ENCODE data around the gene GGT6. TPM values are rescaled to one million over a fixed set of nuclear protein-coding genes. Genes with fewer than 3 reads are reported as not detected.
"Not testable (repeated sequence)": the region's sequence is repeated elsewhere in the genome, so short reads cannot be mapped to it uniquely, and the experiment has no call there.

The GGT6 gene
- total RNA-seq, 2 donors from 2014 or later, result 158 to 163 TPM

DNA sequence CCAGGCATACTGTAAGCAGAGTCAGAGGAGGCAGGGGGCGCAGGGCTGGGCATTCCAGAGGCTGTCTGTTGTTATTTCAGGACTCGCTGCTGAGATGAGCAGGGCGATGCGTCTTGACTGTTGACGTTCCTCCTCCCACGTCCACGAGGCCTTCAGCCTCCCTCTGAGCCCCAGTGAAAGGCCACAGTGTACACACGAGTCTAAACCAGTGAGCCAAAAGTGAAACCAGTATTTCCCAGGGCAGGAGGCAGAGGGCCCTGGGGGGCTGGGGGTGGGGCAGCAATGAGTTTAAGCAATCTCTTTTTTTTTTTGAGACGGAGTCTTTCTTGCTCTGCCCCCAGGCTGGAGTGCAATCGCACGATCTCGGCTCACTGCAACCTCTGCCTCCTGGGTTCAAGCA, 45.4 kb upstream of the GGT6 start:
- Histone ChIP-seq H3K9ac (ENCODE audit: low read depth in 2 of 2, low read length in 2 of 2) (no peak overlapping the region), H3K27ac (no peak overlapping the region), H3K4me1 (no peaks in the 10 kb centered on the region), H3K36me3 (no peaks in the 10 kb centered on the region), H3K27me3 (no peaks in the 10 kb centered on the region), H3K9me3 (no peaks in the 10 kb centered on the region), H3K4me3 (no peak overlapping the region)
- TF ChIP-seq, protein P1, sequence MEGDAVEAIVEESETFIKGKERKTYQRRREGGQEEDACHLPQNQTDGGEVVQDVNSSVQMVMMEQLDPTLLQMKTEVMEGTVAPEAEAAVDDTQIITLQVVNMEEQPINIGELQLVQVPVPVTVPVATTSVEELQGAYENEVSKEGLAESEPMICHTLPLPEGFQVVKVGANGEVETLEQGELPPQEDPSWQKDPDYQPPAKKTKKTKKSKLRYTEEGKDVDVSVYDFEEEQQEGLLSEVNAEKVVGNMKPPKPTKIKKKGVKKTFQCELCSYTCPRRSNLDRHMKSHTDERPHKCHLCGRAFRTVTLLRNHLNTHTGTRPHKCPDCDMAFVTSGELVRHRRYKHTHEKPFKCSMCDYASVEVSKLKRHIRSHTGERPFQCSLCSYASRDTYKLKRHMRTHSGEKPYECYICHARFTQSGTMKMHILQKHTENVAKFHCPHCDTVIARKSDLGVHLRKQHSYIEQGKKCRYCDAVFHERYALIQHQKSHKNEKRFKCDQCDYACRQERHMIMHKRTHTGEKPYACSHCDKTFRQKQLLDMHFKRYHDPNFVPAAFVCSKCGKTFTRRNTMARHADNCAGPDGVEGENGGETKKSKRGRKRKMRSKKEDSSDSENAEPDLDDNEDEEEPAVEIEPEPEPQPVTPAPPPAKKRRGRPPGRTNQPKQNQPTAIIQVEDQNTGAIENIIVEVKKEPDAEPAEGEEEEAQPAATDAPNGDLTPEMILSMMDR (IDR thresholded peaks at IDR 0.05), result no peak
- no peak for DNase-seq
- intact Hi-C loops (cut with DNase I), result no loop called here

DNA sequence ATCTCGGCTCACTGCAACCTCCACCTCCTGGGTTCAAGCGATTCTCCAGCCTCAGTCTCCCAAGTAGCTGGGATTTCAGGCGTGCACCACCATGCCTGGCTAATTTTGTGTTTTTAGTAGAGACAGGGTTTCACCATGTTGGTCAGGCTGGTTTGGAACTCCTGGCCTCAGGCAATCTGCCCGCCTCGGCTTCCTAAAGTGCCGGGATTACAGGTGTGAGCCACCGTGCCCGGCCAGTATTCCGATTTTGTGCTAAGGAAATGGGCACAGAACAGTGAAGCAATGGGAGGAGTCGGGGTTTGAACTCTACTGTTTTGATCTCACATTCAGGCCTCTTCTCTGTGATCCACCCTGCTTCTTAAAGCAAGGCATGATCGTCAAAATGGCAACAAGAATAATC, 44.4 kb upstream of the GGT6 start:
- H3K9me3 ChIP-seq; H3K27me3 ChIP-seq; H3K36me3 ChIP-seq; H3K4me3 ChIP-seq; intact Hi-C loops (cut with DNase I); H3K9ac ChIP-seq (ENCODE audit: low read depth in 2 of 2, low read length in 2 of 2); DNase-seq; H3K27ac ChIP-seq; H3K4me1 ChIP-seq: not testable (repeated sequence)

DNA sequence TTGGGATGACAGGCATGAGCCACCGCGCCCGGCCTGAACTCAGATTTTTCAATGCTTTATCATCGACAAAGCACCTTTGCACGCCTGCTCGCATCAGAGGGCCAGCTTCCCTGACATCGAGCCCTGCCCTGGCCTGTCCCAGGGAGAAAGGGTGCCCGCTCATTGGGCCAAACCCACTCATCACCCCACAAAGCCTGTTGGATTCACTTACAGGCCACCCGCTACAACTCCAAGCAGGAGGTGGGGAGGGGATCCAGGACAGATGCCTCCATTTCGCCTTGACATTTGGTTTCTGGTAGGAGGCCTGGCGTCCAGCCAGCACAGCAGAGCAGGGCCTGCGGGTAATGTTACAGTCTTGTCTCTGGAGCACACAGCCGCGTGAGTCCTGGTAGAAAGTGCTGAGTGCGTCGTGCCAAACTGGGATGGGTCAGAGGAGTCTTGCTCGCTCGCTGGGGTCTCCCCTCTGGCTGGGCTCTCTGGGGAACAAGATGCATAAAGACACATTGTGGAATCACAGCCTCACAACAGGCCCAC, 43.8 kb upstream of the GGT6 start:
- Histone ChIP-seq H3K4me3 (no peak overlapping the region), H3K36me3 (no peaks in the 10 kb centered on the region), H3K4me1 (no peaks in the 10 kb centered on the region), H3K9me3 (no peaks in the 10 kb centered on the region), H3K27me3 (no peaks in the 10 kb centered on the region), H3K27ac (no peak overlapping the region), H3K9ac (ENCODE audit: low read depth in 2 of 2, low read length in 2 of 2) (no peak overlapping the region)
- DNase-seq, result no peak
- intact Hi-C loops (cut with DNase I), result no loop called here
- TF ChIP-seq, protein P1 (IDR thresholded peaks at IDR 0.05), result no peak

DNA sequence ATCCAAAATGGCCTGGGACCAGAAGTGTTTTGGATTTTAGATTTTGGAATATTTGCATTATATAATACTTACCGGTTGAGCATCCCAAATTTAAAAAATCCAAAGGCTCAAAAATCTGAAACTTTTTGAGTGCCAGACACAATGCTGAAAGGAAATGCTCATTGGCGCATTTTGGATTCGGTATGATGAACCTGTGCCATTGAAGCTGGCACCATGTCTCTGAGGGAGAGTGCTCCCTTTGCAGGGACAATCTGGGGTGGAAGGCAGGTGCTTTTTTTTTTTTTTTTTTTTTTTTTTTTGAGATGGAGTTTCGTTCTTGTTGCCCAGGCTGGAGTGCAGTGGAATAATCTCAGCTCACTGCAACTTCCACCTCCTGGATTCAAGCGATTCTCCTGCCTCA, 41.7 kb upstream of the GGT6 start:
- intact Hi-C loops (cut with DNase I), result no loop called here
- no peak overlapping the region for H3K27ac ChIP-seq
- no peaks in the 10 kb centered on the region for H3K36me3 ChIP-seq
- no peaks in the 10 kb centered on the region for H3K9me3 ChIP-seq
- H3K4me1 ChIP-seq, result no peaks in the 10 kb centered on the region
- TF ChIP-seq, protein P1 (IDR thresholded peaks at IDR 0.05), result no peak
- no peaks in the 10 kb centered on the region for H3K27me3 ChIP-seq
- H3K4me3 ChIP-seq, result no peak overlapping the region
- no peak for DNase-seq
- H3K9ac ChIP-seq (ENCODE audit: low read depth in 2 of 2, low read length in 2 of 2), result no peak overlapping the region

DNA sequence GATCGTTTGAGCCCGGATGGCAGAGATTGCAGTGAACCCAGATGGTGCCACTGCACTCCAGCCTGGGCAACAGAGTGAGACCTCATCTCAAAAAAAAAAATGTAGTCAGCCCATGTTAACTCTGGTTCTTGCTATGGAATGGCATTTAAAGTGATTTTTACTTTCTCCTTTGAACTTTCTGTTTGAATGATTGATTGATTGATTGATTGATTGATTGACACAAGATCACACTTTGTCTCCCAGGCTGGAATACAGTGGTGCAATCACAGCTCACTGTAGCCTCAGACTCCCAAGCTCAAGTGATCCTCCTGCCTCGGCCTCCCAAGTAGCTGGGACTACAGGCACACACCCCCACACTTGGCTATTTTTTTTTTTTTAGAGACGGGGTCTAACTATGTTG, 40.9 kb upstream of the GGT6 start:
- no peaks in the 10 kb centered on the region for H3K27me3 ChIP-seq
- H3K4me1 ChIP-seq, result no peaks in the 10 kb centered on the region
- H3K27ac ChIP-seq, result no peak overlapping the region
- TF ChIP-seq, protein P1 (IDR thresholded peaks at IDR 0.05), result no peak
- H3K9ac ChIP-seq (ENCODE audit: low read depth in 2 of 2, low read length in 2 of 2), result no peak overlapping the region
- intact Hi-C loops (cut with DNase I), result no loop called here
- H3K36me3 ChIP-seq, result no peaks in the 10 kb centered on the region
- H3K9me3 ChIP-seq, result no peaks in the 10 kb centered on the region
- no peak overlapping the region for H3K4me3 ChIP-seq
- no peak for DNase-seq

DNA sequence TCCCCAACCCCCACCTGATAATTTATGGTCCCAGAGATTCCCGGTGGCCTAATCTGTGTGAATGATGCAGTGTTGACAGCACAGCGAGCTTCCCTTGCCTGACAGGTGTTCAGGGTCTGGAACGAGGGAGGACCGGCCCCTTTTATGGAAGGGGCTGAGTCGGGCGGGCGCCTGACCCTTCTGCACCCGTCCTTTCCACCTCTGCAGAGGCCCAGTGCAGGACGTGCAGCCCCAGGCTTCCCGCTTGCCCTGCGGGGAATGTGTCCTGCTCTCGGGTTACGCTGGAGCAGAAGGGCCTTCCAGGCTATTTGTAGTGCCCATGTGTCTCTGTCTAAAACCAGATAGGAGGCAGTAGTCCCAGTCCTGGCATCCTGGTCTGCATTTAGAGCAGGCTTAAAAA, 40.2 kb upstream of the GGT6 start:
- no peak overlapping the region for H3K27ac ChIP-seq
- TF ChIP-seq, protein P1 (IDR thresholded peaks at IDR 0.05), result no peak
- intact Hi-C loops (cut with DNase I), result no loop called here

More for the DNA sequence above, 40.2 kb upstream of the GGT6 start:
- Histone ChIP-seq H3K9me3 (no peaks in the 10 kb centered on the region), H3K27me3 (no peaks in the 10 kb centered on the region), H3K4me3 (no peak overlapping the region), H3K9ac (ENCODE audit: low read depth in 2 of 2, low read length in 2 of 2) (no peak overlapping the region), H3K4me1 (no peaks in the 10 kb centered on the region), H3K36me3 (no peaks in the 10 kb centered on the region)
- no peak for DNase-seq

All from colonic mucosa (tissue), 4 donors.